Left cardiac atrium (tissue), 4 donors: ENCODE measurements around the gene AHRR. TPM values are rescaled to one million over a fixed set of nuclear protein-coding genes. Genes with fewer than 3 reads are reported as not detected.

ENCODE experiments used
- ATAC-seq, 2 donors: fragments of 200-7000 bp; cut with Tn5 transposase; one replicate each; pipeline ENCODE4 v1.9.1; 2020; ENCODE audit warnings: mild to moderate bottlenecking in 2 of 2, moderate library complexity in 2 of 2
- DNase-seq: peaks from one replicate; pipeline ENCODE4 v3.0.0-alpha.2; 2020
- intact Hi-C, 2 donors: fragments of 100-400 bp; cut with DNase I; formaldehyde crosslinking; loops; one replicate each; pipeline versions ENCODE4 v1.14.1 to v1.15.1; 2022 to 2023
- total RNA-seq, 2 donors: library from RNA; stranded (reverse); fragmentation: NEBNext Ultra II Directional; extraction: Animal tissue kit (Norgen Biotek cat#: 25700); gene quantifications; one replicate each; pipeline ENCODE4 v1.2.1, GENCODE V29; 2021
- donor health status: DM: no; HTN: yes; CAD: no.
- donor health status: DM: no; HTN: yes; CAD: no; lungs with severe emphysema.
- donor health status: DM: yes; HTN: yes; CAD: no.
- donor health status: Dilated cardiomyopathy.

AHRR gene
- total RNA-seq, 2 donors from 2014 or later, result 1.9 to 3.8 TPM

DNA sequence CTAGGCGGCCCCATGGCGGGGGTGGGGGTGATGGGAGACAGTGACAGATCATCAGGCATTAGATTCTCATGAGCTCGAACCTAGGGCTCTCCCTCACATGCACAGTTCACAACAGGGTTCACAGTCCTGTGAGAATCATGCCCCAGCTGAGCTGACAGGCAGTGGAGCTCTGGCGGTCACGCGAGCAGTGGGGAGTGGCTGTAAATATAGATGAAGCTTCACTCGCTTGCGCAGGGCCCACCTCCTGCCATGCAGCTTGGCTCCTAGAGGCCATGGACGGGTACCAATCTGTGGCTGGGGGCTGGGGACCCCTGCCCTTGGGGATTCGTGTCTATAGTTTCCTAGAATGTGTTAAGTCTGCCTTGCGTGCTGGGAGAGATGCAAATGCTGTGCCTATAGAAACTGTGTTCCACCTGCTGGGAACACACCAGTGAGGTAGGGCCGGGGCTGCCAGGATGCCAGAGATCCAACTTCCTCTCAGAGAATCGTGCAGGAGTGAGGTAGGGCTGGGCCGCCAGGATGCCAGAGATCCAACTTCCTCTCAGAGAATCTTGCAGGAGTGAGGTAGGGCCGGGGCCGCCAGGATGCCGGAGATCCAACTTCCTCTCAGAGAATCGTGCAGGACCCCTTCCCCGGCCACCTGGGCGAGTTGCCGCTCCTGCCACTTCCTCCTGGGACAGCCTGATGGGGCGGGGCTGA is 107.4 kb downstream of the AHRR start:
- intact Hi-C loops, result no loop called here
- no peak for ATAC-seq
- DNase-seq, result no peak

DNA sequence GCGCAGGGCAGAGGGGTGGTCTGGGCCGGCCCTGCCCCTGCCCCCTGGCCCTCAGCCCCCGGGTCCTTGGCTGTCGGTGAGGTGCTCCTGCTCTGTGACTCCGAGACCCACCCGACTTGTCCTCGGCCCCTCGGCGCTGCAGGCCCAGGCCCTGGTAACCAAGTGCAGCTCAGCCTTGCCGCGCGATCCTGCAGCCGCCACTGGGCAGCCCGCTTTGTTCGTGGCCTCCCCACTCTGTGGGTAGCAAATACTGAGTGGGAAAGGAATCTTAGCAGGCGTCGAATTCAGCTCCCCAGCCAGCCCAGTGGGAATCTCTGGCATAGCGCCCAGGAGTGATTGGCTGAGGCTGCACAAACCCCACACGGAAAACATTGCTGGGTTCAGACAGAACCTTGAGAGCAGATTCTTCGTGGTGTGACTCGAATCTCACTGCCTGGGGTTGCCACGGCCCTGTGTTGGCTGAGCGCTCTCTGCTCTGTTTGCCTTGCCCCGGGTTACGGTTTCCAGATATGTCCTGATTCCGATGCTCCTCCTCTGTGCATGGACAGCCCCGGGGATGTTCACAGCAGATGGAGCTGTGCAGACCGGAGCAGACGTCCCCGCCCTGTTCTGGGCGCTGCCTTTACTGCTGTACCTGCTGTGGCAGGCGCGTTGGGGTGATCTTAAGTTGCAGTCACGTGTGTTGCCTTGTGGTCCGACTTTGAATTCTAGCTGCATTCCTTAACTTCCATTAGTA is 108.1 kb downstream of the AHRR start:
- ATAC-seq (peak in 1 of 2 donors; percentile 57), DNase-seq (no peak)
- intact Hi-C loops, result loop anchor here in 1 of 2 donors (10.0 kb wide), 1 partner anchor 115 kb away; no protein-coding TSS in a partner anchor

GRCh38 chr5:430214-430925 is 108.9 kb downstream of the AHRR start:
- DNase-seq (no peak), ATAC-seq (no peak)
- intact Hi-C loops, result loop anchor here in 1 of 2 donors (10.0 kb wide), 1 partner anchor 116 kb away; no protein-coding TSS in a partner anchor

DNA sequence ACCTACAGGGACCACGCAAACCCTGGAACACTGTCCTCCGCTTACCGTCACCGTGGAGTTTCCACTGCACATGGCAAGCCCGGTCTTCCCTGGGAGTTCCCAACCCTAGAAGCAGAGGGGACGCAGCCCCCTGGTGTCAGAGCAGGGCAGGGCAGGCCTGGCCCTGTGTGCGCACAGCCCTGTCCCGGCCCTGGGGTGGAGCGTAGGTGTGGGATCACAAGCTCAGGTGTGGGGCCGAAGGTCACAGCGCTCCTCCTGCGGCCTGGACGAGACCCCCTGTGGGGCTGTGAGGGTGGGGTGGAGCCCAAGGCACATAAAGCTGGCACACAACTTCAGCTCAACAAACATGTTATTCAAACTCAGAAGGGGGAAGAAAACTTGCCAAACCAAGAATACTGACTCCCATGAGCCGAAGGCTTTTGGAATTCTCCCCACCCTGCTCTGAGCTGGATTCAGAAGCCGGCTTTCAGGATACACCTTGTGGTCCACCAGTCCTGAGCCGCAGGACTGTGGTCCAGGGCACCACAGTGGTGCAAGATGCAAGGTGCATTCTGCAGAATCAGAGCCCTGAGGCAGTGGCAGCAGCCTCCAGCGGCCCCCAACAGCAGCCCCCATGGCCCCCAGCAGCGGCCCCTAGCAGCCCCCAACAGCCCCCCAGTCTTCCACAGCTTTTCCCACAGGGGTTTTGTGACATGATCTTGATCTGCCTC is 109.6 kb downstream of the AHRR start:
- intact Hi-C loops, result loop anchor here in 1 of 2 donors (10.0 kb wide), 1 partner anchor 116 kb away; no protein-coding TSS in a partner anchor
- ATAC-seq (peak; percentile 66 to 74), DNase-seq (no peak)

DNA sequence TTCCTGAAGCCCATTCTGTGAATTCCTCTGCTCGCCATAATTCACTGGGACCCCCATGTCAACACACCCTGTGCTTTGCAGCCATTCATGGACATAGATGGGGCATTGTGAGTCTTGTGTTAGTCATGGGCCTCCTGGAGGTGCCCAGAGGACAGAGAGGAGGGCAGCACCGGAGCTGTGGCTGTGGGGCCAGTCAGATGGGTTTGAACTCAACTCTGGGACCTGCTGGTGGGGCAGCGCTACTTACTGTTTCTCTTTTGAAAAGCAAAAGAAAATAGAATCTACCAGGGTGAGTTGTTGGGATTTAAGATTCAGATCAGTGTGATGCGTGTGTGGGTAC is 110.2 kb downstream of the AHRR start:
- no peak for ATAC-seq
- intact Hi-C loops, result loop anchor here in 1 of 2 donors (10.0 kb wide), 1 partner anchor 117 kb away; no protein-coding TSS in a partner anchor

DNA sequence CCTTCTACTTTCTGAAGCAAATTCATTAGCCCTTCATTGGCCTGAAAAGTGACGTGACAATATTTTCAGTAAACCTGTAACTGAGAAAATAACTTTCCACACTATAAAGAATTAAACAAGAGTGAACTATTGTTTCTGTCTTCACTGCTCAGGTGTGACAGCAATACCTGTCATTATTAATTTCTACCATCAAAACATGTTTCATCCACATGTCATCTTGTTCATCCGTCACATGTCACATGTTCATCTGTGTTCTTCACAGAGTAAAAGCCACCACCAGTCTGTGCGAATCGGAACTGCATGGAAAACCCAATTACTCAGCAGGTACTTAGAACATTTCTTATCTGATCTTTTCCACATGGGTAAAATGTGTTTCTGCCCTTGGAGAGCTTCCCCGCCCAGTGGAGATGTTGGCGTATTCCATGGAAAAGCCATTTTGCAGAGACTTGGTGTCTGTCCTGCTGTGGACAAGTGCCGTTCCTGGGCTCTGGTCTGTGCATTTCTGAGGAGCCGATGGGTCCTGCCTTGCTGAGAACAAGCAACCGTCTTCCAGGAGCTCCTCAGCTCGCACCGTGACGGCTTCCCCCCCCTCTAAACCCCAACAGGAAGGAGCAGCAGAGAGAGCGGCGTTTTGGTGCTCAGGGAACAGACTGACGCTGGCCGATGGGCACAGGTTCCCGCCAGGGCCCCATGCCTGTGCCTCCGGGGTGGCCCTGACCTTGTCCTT is 110.8 kb downstream of the AHRR start:
- intact Hi-C loops, result loop anchor here in 1 of 2 donors (10.0 kb wide), 1 partner anchor 118 kb away; no protein-coding TSS in a partner anchor
- DNase-seq, result no peak
- ATAC-seq, result no peak

More for the DNA sequence above, 110.2 kb downstream of the AHRR start:
- no peak for DNase-seq

- DNase-seq (peak; percentile 16), ATAC-seq (no peak)
- intact Hi-C loops, result loop anchor here in 1 of 2 donors (10.0 kb wide), 1 partner anchor 118 kb away; no protein-coding TSS in a partner anchor
Measured at GRCh38 chr5:432928-433791, 111.6 kb downstream of the AHRR start.

- DNase-seq, result peak; percentile 10
- intact Hi-C loops, result loop anchor here in 1 of 2 donors (10.0 kb wide), 1 partner anchor 119 kb away; no protein-coding TSS in a partner anchor
- no peak for ATAC-seq
Measured at GRCh38 chr5:433836-434235, 112.3 kb downstream of the AHRR start.

DNA sequence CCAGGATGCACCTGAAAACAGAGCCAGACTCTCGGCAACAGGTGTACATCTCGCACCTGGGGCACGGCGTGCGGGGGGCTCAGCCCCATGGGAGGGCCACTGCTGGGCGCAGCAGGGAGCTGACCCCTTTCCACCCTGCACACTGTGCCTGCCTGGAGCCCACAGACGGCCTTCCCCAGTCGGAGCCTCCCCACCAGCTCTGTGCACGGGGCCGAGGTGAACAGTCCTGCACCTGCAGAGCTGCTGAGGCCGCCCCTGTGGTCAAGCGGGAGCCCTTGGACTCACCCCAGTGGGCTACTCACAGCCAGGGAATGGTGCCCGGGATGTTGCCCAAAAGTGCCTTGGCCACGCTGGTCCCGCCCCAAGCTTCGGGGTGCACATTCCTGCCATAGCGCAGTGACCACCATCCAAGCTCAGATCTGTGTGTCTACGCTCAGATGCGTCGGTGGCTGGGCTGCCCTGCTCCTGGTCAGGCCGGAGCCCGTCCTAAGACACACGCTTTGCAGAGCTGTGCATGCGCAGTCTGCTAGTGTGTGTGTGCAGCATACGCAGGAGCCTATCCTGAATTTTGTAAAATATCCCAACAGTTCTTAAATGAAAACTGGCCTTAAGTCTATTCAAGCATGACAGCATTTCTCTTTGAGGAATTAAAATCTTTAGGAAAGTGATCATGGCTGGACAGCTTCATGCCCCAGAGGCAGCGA is 113.1 kb downstream of the AHRR start:
- DNase-seq (peak; percentile 11), ATAC-seq (no peak)
- intact Hi-C loops, result loop anchor here in 1 of 2 donors (10.0 kb wide), 1 partner anchor 120 kb away; no protein-coding TSS in a partner anchor

DNA sequence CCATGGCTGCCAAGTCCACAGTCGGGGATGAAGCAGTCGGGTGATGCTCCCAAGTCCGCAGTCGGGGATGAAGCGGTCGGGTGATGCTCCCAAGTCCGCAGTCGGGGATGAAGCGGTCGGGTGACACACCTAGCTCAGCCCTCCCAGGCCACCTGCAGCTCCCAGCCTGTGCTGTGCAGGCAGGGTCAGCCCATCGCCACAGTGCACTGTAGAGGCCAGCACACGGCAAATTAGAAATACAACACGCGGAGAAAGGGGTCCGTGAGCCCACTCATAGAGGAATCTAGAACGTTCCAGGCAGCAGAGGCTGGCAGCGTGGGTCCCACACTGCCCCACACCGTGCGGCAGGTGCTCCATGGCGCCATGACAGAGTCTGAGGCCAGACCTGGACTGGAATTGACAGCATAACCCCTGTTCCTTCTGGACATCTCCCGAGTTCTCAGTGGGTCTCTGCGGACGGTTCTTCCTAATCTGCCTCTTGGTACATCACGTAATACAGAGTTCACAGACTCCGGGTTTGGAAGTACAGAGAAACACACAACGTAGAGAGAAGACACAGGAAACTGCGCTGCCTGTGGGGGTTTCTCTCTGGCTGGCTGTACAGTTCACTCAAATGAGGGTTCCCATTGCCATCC is 113.8 kb downstream of the AHRR start:
- intact Hi-C loops, result loop anchor here in 1 of 2 donors (10.0 kb wide), 1 partner anchor 120 kb away; no protein-coding TSS in a partner anchor
- ATAC-seq (no peak), DNase-seq (peak; percentile 12)

DNA sequence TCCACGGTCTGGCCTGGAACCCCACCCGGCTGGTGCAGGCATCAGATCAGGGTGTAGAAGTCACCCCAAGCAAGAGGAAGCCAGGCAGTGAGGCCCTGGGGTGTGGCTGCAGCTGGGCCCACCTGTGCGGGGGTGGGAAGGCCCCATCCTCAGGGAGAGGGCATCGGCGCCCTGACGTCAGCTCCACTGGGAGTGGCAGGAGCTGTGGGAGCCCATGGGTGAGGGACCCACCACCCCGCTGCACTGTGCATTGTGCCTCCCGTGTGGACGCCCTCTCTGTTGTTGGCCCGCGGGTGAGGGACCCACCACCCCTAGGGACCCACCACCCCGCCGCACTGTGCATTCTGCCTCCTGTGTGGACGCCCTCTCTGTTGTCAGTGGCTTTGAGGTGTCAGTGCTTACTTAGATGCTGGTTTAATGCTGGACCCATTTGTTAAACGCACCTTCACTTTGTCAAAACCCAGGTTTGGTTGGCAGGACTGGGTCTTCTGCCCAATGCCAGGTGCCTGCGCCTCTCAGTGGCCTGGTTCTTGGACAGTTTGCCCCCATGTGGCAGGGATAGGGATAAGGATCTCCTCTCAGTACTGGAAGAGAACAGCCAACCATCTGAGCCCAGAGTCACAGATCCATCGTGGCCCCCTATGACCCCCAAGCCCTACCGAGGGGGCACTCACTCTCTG is 114.6 kb downstream of the AHRR start:
- DNase-seq (no peak), ATAC-seq (no peak)
- intact Hi-C loops, result loop anchor here in 1 of 2 donors (10.0 kb wide), 1 partner anchor 121 kb away; no protein-coding TSS in a partner anchor

GRCh38 chr5:436641-436975 is 115.1 kb downstream of the AHRR start:
- intact Hi-C loops, result loop anchor here in 1 of 2 donors (10.0 kb wide), 1 partner anchor 122 kb away; no protein-coding TSS in a partner anchor
- no peak for ATAC-seq
- no peak for DNase-seq

- no peak for ATAC-seq
- DNase-seq, result peak; percentile 4
- intact Hi-C loops, result loop anchor here in 1 of 2 donors (10.0 kb wide), 1 partner anchor 123 kb away; no protein-coding TSS in a partner anchor
Measured at GRCh38 chr5:437281-437771, 115.8 kb downstream of the AHRR start.

DNA sequence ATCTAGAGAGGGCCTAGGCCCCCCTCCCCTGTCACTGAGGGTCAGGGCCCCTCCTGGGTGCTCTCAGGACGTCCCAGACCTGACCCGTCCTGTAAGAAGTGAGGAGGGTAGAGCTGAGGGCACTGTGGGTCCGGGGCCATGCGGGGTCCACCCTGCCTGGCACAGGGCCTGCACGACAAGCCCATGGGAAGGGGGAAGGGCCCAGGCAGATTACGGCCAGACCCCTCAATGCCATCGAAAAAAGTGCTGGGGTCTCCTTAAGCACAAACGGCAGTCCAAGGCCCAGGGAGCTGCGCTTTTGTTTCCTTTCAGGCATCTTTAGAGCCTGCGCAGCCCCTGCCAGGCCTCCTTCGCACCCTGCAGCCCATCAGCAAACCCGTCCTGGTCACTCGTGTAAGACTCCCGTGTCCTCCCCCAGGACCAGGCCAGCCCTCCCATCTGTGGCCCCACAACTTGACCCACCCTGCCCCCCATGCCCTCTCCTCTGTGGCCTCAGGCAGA is 117.0 kb downstream of the AHRR start:
- ATAC-seq (no peak), DNase-seq (peak; percentile 8)
- intact Hi-C loops, result loop anchor here in 1 of 2 donors (10.0 kb wide), 1 partner anchor 124 kb away; no protein-coding TSS in a partner anchor

DNA sequence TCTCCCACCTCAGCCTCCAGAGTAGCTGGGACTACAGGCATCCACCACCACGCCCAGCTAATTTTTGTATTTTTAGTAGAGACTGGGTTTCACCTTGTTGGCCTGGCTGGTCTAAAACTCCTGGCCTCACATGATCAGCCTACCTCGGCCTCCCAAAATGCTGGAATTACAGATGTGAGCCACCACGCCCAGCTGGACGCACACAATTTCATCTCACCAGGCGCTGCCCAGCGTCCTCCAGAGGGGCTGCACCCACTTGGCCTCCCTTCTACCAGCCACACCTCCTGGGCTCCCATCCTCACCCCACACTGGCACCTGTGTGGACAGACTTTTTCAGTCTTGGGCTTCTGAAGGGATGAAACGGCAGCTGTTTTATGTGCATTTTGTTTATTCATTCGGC is 117.7 kb downstream of the AHRR start:
- peak; percentile 6 for DNase-seq
- no peak for ATAC-seq
- intact Hi-C loops, result loop anchor here in 1 of 2 donors (10.0 kb wide), 1 partner anchor 124 kb away; no protein-coding TSS in a partner anchor
